IMR-90 (cell line): Measurements from ENCODE around the gene GLCE. TPM values are rescaled to one million over a fixed set of nuclear protein-coding genes. Genes with fewer than 3 reads are reported as not detected.

ENCODE experiments used
- ATAC-seq: fragments of 200-7000 bp; cut with Tn5 transposase; 2 replicates; pipeline ENCODE4 v1.9.1; 2020; ENCODE audit warnings: low read depth, mild to moderate bottlenecking, moderate library complexity
- BruUV-seq: library from RNA; stranded (reverse); fragments of 400-500 nt; replicated peaks from 2 replicates; lab custom pipeline; 2021; lab: Mats Ljungman, UMichigan
- CTCF ChIA-PET: fragments of 300-600 bp; formaldehyde crosslinking; extraction: SDS; loops from one replicate; lab custom pipeline; 2021; ENCODE audit warnings: antibody characterized with exemption; lab: Yijun Ruan, JAX
- POLR2A ChIA-PET: fragments of 300-600 bp; sonication (Branson Sonifier 250); formaldehyde crosslinking; loops from one replicate; lab custom pipeline; 2022; ENCODE audit warnings: antibody characterized with exemption; ENCODE audit not compliant: unreplicated experiment; lab: Charles Lee
- DNase-seq: peaks from one replicate; pipeline ENCODE4 v3.0.0; 2013
- H2AFZ ChIP-seq: replicated peaks from 2 replicates; pipeline ENCODE3; 2013; ENCODE audit warnings: low read length, mild to moderate bottlenecking; ENCODE audit not compliant: poor library complexity
- H2AK5ac ChIP-seq: 2 replicates; pipeline ENCODE4 v1.6.1; 2013; ENCODE audit warnings: low read depth, low read length, inconsistent platforms
- H2AK9ac ChIP-seq: replicated peaks from 2 replicates; pipeline ENCODE3; 2013; ENCODE audit warnings: mild to moderate bottlenecking, low read depth, low read length, moderate library complexity; ENCODE audit not compliant: poor library complexity
- H2BK120ac ChIP-seq: 2 replicates; pipeline ENCODE4 v1.6.1; 2013; ENCODE audit warnings: low read depth, low read length, inconsistent platforms
- H2BK15ac ChIP-seq: 3 replicates; pipeline ENCODE4 v1.6.1; 2013; ENCODE audit warnings: low read depth, low read length, inconsistent platforms
- H2BK20ac ChIP-seq: 2 replicates; pipeline ENCODE4 v1.6.1; 2013; ENCODE audit warnings: low read depth, mild to moderate bottlenecking, inconsistent platforms, low read length, moderate library complexity
- H2BK5ac ChIP-seq: 2 replicates; pipeline ENCODE4 v1.6.1; 2013; ENCODE audit warnings: mild to moderate bottlenecking, low read depth, low read length, inconsistent platforms; ENCODE audit not compliant: poor library complexity, severe bottlenecking
- H3K14ac ChIP-seq: replicated peaks from 2 replicates; pipeline ENCODE4 v1.6.1; 2013; ENCODE audit warnings: low read depth, low read length, inconsistent platforms
- H3K18ac ChIP-seq: 2 replicates; pipeline ENCODE4 v1.6.1; 2013; ENCODE audit warnings: low read depth, low read length, control low read depth
- H3K23ac ChIP-seq: 2 replicates; pipeline ENCODE4 v1.6.1; 2013; ENCODE audit warnings: low read depth, low read length, inconsistent platforms
- H3K27ac ChIP-seq: 2 replicates; pipeline ENCODE4 v1.5.1; 2013; ENCODE audit warnings: mild to moderate bottlenecking, control low read depth, low read length; ENCODE audit not compliant: insufficient read depth
- H3K27me3 ChIP-seq: 2 replicates; pipeline ENCODE4 v1.6.1; 2013; ENCODE audit warnings: low read length; ENCODE audit not compliant: control insufficient read depth, insufficient read depth
- H3K36me3 ChIP-seq: 2 replicates; pipeline ENCODE4 v1.6.1; 2013; ENCODE audit warnings: low read length, mixed read lengths; ENCODE audit not compliant: control insufficient read depth, insufficient read depth
- H3K4ac ChIP-seq: 2 replicates; pipeline ENCODE4 v1.6.1; 2013; ENCODE audit warnings: low read depth, low read length, inconsistent platforms
- H3K4me1 ChIP-seq: 2 replicates; pipeline ENCODE4 v1.6.1; 2013; ENCODE audit warnings: low read length, mixed read lengths; ENCODE audit not compliant: control insufficient read depth, insufficient read depth
- H3K4me2 ChIP-seq: 2 replicates; pipeline ENCODE4 v1.6.1; 2013; ENCODE audit warnings: low read depth, mild to moderate bottlenecking, control low read depth, low read length, moderate library complexity
- H3K4me3 ChIP-seq: 2 replicates; pipeline ENCODE4 v1.5.1; 2013; ENCODE audit warnings: low read depth, mild to moderate bottlenecking, control low read depth, low read length, moderate library complexity; ENCODE audit not compliant: insufficient read depth
- H3K56ac ChIP-seq: 2 replicates; pipeline ENCODE4 v1.6.1; 2013; ENCODE audit warnings: low read length, inconsistent platforms; ENCODE audit not compliant: insufficient read depth; ENCODE audit errors: extremely low read depth
- H3K79me1 ChIP-seq, 2 experiments: 2 replicates each; pipeline ENCODE4 v1.6.1; 2013; ENCODE audit warnings: low read length in 2 of 2, inconsistent platforms in 1 of 2, low read depth in 1 of 2
- H3K9ac ChIP-seq: 2 replicates; pipeline ENCODE4 v1.6.1; 2013; ENCODE audit warnings: low read depth, low read length, control low read depth
- H3K9me1 ChIP-seq: 2 replicates; pipeline ENCODE4 v1.6.1; 2013; ENCODE audit warnings: low read length, inconsistent platforms; ENCODE audit not compliant: insufficient read depth
- H3K9me3 ChIP-seq: 2 replicates; pipeline ENCODE4 v1.6.1; 2013; ENCODE audit warnings: low read length; ENCODE audit not compliant: control insufficient read depth, insufficient read depth
- H4K20me1 ChIP-seq: 2 replicates; pipeline ENCODE4 v1.6.1; 2013; ENCODE audit warnings: low read length, inconsistent platforms; ENCODE audit not compliant: insufficient read depth
- H4K5ac ChIP-seq: 2 replicates; pipeline ENCODE4 v1.6.1; 2013; ENCODE audit warnings: mild to moderate bottlenecking, low read depth, low read length, control low read depth
- H4K8ac ChIP-seq, 2 experiments: 2 replicates each; pipeline ENCODE4 v1.6.1; 2013; ENCODE audit warnings: low read depth in 2 of 2, low read length in 2 of 2, control low read depth in 1 of 2, inconsistent platforms in 1 of 2
- H4K91ac ChIP-seq: 2 replicates; pipeline ENCODE4 v1.6.1; 2013; ENCODE audit warnings: low read depth, low read length, inconsistent platforms; ENCODE audit not compliant: insufficient read depth
- CEBPB ChIP-seq: IDR thresholded peaks from 2 replicates; pipeline ENCODE4 v1.6.1; 2012; ENCODE audit warnings: low read depth, low read length, improper control_type of control experiment
- NFE2L2 ChIP-seq: fragments of 150-350 bp; IDR thresholded peaks from 2 replicates; pipeline ENCODE4 v1.6.1; 2016; ENCODE audit warnings: low read depth, mild to moderate bottlenecking, low read length
- WGBS, 2 experiments: methylation state at CpG; one replicate each; pipeline versions ENCODE4 v1.1.5 to v1.1.7; 2013; ENCODE audit warnings: missing lambda C conversion rate in 2 of 2; ENCODE audit not compliant: insufficient read length in 1 of 2; ENCODE audit errors: extremely low coverage in 2 of 2; 5-methylcytosine and 5-hydroxymethylcytosine counted together
- dilution Hi-C: fragments of 300-500 bp; cut with HindIII; formaldehyde crosslinking; loops from one replicate; pipeline ENCODE4 v1.14.3; 2018; ENCODE audit warnings: low sequenced_read_pairs; ENCODE audit not compliant: unreplicated experiment
- in situ Hi-C: fragments of 300-500 bp; cut with MboI; formaldehyde crosslinking; loops from 3 replicates; pipeline ENCODE4 v1.14.3; 2019; ENCODE audit warnings: low sequenced_read_pairs, inconsistent platforms, mixed read lengths
- intact Hi-C: fragments of 100-400 bp; cut with micrococcal nuclease; formaldehyde crosslinking; loops from 2 replicates; pipeline ENCODE4 v1.10.0; 2022
- polyA plus RNA-seq, 3 experiments: library from polyadenylated mRNA; depleted of rRNA; stranded (reverse); fragments of >200 nt; gene quantifications; 2 replicates each; pipeline ENCODE4 v1.2.3, GENCODE V29; 2012; ENCODE audit warnings: low replicate concordance in 1 of 3
- total RNA-seq: library from RNA; depleted of rRNA; stranded (reverse); fragments of >200 nt; gene quantifications from 2 replicates; pipeline ENCODE4 v1.2.3, GENCODE V29; 2012

GLCE gene
- total and polyA plus RNA-seq, 2 of the 4 experiments (the other 2 are of a cell fraction): 15.3 to 29.6 TPM

- ATAC-seq (peak; percentile 62), DNase-seq (peak; percentile 21)
- H3K9me1 ChIP-seq: peaks cover 4% of the 10 kb centered on the region; the same call in 1 of the 2 replicates
- H3K27ac ChIP-seq: no peak overlapping the region
- H4K8ac ChIP-seq: no peak overlapping the region
- no peak overlapping the region for H3K4ac ChIP-seq
- in situ Hi-C loops (no loop called here), dilution Hi-C loops (no loop called here), intact Hi-C loops (no loop called here)
- H3K14ac ChIP-seq: no peak overlapping the region
- no peak overlapping the region for H2AFZ ChIP-seq
- H2BK20ac ChIP-seq: no peak overlapping the region
- no TSS peak for BruUV-seq
- no peak overlapping the region for H3K4me3 ChIP-seq
- no peak overlapping the region for H2BK15ac ChIP-seq
- H2AK9ac ChIP-seq: no peak overlapping the region
- H3K9me3 ChIP-seq: peaks cover 2% of the 10 kb centered on the region; the same call in 1 of the 2 replicates
- POLR2A ChIA-PET: no interaction called here
- H2AK5ac ChIP-seq: no peak overlapping the region
- no peak overlapping the region for H3K23ac ChIP-seq
- H3K9ac ChIP-seq: no peak overlapping the region
- H3K56ac ChIP-seq: no peak overlapping the region
- H2BK120ac ChIP-seq: no peak overlapping the region
- peak overlapping the region; percentile 52; the same call in 1 of the 2 replicates for H3K4me2 ChIP-seq
- no peak overlapping the region for H3K18ac ChIP-seq
- CTCF ChIA-PET: interaction anchor here (0.7 to 1.0 kb wide), 2 partner anchors 87 to 182 kb away, joined by 3 read pairs; no protein-coding TSS in a partner anchor
- 17% methylated on average over 2 of the region's 7 CpGs; no CpG with 5 or more reads in 1 of the 2 experiments for WGBS, 2 experiments
- TF ChIP-seq NFE2L2 (no peak), CEBPB (peak; percentile 52; the same call in 1 of the 2 replicates)
- H3K79me1 ChIP-seq: no peaks in the 10 kb centered on the region
- H3K4me1 ChIP-seq: peaks cover 12% of the 10 kb centered on the region
- H3K36me3 ChIP-seq: no peaks in the 10 kb centered on the region
- H2BK5ac ChIP-seq: no peak overlapping the region
- no peaks in the 10 kb centered on the region for H4K20me1 ChIP-seq
- H4K91ac ChIP-seq: no peak overlapping the region
- H3K27me3 ChIP-seq: peaks cover 38% of the 10 kb centered on the region
- no peak overlapping the region for H4K5ac ChIP-seq
Observed at GRCh38 chr15:69145694-69146492, 14.5 kb upstream of the GLCE start.
